OCI-LY7 (cell line): ENCODE data around the gene ECM2.

Source experiments
- CTCF ChIP-seq: fragments of 200-600 bp; sonication (generic); conservative IDR thresholded peaks from 2 replicates; pipeline ENCODE4 v1.5.1; 2014; ENCODE audit warnings: mild to moderate bottlenecking, antibody characterized with exemption, low read length, moderate library complexity, mixed read lengths
- EZH2phosphoT487 ChIP-seq: fragments of 200-600 bp; sonication (generic); IDR thresholded peaks from 2 replicates; pipeline ENCODE4 v1.6.1; 2018; ENCODE audit warnings: low read depth, borderline replicate concordance, mild to moderate bottlenecking, mixed run types, antibody characterized with exemption, low read length, moderate library complexity, mixed read lengths

DNA sequence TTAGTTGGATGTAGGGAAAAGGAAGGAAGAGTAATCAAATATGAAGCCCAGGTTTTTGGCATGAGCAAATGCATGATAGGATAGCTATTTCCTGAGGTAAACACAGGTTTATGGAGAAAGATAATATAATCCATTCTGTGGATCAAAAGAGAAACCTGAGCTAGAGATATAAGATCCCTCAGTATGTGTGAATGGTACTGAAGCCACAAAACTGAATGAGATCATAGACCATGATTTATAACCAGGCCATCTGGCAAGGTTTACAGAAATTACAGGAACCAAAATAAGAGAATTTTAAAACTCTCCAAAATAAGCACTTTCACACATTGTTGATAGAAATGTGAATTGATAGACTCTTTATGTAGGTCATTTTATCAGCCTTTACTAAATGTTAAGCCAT lies 28.7 kb upstream of the ECM2 start:
- TF ChIP-seq CTCF (no peak), EZH2phosphoT487 (no peak)
